ENCODE measurements around the gene ATG9B.

- TF ChIP-seq POLR2A (IDR thresholded peaks at IDR 0.05) (no peak), CTCF (IDR thresholded peaks at IDR 0.05 in 8 of 11, conservative IDR thresholded peaks at IDR 0.05 in 3 of 11) (no peak)
These were observed 50.5 kb downstream of the ATG9B start for GRCh38 chr7:150973571-150974451.
